Stimulated activated CD4-positive, alpha-beta T cell treated with anti-CD3 and anti-CD28 coated beads, Interleukin-15, amount 100 ng/mL, for 24 hours (primary cell): ENCODE results near the gene ZNF436.
A peak's percentile ranks its signal among the peaks of the same experiment; 100 is the strongest.

ENCODE experiments used
- DNase-seq: peaks from one replicate; pipeline ENCODE4 v3.0.0-alpha.2; 2020

Gene ZNF436

DNA sequence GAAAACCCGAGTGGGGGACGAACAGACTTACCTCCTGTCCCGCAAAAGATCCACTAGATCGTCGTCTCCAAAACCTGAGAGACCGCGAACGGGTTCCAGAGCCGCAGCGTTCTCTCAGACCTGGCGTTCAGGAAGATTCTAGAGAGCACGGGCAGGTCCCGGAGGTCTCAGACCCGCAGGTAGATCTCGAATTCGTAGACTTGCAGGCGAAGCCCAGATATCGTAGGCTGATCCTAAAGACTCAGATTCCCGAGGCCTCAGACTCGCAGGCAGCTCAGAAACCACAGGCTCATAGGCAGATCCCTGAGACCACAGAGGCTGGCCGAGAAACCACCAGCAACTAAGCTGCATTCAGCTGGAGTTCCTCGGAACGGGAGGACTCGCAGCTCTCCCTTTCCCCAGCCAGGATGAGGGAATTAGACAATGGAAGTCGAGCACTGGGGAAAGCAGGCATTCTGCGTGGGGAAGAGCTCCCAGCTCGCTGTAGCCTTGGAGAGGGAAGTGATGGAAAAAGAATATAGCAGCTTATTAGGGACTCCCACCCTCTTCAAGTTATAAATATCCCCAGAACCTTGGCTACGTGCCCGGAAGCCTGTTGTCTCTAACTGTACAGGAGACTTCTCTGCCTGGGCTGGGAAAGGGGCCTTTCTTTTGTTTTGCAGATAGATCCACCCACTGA is at the start of gene ZNF436:
TSS of gene ZNF436 (minus strand) at position 502 of the 679 bp plus-strand sequence. CDS start 1,831 bp downstream, outside the sequence.
- peak; percentile 53 for DNase-seq

DNA sequence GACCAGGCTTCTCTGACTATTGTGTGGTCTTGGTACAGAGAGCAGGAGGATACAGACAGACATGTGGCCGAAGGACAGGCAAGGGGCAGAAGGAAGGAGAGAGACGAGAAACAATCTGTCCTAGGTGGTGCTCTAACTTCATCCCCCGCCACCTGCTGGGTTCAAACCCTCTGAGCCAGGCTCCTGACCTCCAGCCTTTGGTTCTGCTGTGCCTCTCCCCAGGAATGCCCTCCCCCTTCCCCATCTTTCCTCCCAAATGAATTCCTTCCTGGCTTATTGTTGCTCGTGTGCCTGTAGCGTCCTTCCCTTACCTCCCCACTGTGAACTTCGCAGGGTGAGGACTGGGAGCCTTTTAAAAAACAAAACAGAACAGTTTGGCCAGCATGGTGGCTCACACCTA is 49.5 kb upstream of the ZNF436 start:
- no peak for DNase-seq

DNA sequence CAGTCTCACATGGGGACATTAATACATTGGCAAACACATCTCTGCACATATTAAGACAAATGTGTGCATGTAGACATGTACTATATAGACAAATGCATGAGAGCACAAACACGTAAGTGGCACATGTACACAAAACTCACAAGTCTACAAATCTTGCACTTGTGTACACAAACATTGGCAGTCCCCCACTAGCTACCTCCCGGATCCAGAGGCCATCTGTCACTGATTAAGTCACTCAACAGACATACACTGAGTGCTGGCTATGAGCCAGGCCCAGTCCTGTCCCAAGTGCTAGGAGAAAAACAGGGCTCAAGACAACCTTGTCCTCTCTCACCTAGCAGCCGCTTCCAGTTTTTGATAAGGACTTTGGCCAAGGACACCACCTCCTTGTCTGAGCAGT is 47.9 kb upstream of the ZNF436 start:
- DNase-seq: no peak

DNA sequence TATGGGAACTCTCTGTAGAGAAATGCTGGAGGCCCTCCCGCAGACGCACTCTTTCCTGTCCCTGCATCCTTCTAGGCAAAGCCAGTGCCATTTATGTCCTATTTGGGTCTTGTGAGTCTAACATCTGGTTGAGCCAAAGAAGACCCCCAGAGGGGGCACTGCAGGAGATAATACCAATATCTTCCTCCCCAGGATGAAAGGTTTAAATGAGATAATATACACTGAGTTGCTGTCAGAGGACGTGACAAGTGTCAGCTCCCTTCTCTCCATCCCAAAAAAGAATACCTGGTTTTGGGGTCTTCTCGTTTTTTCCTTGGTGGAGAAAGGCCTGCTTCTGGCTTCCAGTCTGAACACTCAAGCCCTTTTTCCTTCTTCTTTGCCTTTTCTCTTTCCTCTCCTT is 47.3 kb upstream of the ZNF436 start:
- DNase-seq: no peak

DNA sequence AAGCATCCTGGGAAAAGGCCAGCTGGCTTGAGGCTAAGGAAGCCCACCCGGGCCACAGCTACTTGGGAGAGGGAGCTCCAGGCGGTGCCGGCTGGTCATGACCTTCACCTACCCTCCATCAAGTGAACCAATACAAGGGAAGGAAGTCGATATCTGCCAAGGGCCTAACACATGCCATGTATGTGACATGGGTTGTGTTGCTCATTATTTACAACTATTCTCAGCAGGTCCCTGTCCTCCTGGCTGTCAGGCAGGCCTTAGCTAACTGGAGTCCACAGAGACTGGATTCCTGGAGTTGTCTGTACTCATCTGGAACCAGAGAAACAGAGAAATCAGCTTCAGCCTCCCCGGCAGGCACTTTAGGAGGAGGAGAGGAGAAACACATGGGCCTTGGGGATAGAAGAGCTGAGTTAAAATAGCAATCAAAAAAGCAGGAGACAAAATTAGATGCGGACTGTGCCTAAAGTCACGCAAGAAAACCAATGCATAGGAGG is 39.2 kb upstream of the ZNF436 start:
- DNase-seq: no peak

DNA sequence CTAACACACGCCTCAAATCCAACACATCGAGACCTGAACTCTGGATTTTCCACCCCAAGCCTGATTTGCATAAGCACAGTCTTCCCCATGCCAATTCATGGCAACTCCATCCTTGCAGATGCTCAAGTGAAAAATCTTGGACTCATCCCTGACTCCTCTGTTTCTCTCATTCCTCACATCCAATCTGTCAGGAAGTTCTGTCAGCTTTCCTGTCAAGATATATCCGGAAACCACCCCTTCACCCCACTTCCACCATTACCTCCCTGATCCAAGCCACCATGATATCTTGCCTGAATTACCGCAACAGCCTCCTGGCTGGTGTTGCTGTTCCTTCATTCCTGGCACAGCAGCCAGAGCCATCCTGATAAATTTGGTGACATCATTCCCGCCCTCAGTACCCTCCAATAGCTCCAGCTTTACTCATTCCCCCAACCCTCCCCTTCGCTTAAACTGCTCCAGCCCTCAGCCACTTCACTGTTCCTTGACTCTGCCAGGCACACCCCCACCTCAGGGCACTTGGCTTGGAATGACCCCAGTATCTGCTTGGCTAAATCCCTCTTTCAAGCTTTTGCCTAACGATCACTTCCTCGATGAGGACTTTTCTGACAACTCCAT is 37.5 kb upstream of the ZNF436 start:
- no peak for DNase-seq

DNA sequence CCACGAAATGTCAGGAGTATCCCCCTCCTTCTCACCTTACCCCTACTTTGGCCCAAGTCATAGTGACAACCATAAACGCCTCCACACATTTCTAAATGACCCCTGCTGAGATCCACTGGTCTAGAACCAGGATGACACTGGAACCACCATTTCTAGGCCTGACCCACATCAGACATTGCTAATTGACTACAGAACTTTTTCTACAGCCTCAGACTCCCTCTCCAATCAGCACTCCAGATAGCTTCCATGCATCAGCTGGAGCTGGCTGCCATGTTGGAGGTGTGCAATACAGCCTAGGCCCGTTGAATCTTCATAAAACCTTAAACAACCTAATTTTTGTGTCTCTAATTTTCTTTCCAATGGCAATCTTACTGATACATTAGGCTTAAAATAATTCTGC is 36.3 kb upstream of the ZNF436 start:
- no peak for DNase-seq

DNA sequence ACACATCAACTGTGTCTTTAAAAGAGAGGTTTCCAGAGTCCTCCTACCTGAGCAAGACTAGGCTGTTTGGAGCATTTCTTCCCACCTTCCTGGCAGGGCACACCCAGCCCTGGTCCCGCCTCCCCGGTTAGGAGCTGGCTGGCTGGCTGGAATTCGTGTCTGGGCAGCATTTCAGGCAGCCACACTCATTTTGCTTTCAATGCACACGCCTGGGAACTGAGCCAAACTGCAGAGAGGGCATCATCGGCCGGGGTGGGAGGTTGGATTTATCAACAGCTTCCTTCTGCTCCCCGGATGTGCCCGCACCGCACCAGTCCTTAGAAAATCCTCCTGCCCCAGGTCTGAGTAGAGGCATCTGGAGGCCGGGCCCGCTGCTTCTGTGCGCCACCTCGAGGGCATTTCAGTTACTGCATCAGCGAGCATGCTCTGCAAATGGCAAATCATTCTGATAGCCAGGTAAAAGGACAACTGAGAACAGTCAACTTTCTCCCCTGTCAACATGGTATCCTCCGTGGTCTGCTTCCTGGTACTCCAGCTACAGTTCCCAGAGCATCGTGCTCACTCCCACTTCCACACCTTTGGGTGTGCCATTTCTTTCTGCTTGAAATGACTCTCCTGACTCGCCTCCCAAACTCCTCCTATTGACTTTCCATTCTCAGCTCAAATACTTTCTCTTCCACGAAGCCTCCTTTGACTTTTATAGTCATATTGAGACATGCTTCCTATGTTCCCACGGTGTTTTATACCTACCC is 34.3 kb upstream of the ZNF436 start:
- peak; percentile 91 for DNase-seq

DNA sequence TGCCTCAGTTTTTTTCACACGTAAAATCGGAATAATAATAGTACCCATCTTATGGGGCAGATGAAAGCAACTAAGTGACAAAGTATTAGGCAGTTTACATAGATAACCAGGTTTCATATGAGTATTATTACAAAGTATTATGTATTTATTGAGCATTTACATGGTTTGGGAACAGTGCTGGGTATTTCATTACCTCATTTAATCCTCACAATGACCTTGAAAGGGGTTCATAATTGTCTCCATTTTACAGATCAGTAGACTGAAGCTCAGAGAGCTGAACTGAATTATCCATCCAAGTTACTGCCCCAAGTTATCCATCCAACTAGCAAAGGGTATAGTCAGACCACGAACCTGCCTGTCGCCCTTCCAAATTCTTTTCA is 33.7 kb upstream of the ZNF436 start:
- DNase-seq: no peak

DNA sequence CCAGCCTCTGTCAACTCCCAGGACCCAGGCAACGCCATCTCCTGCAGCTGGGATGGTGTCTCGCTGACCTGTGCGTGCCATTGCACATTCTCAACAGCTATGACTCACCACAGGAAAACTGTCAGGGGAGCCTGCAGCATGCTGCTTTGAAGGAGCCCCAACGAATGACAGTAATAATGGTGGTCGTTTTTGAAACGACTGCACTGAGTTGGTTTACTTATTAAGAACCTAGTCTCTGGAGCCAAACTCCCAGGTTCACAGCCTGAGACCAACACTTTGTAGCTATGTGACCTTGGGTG is 33.4 kb upstream of the ZNF436 start:
- no peak for DNase-seq

DNA sequence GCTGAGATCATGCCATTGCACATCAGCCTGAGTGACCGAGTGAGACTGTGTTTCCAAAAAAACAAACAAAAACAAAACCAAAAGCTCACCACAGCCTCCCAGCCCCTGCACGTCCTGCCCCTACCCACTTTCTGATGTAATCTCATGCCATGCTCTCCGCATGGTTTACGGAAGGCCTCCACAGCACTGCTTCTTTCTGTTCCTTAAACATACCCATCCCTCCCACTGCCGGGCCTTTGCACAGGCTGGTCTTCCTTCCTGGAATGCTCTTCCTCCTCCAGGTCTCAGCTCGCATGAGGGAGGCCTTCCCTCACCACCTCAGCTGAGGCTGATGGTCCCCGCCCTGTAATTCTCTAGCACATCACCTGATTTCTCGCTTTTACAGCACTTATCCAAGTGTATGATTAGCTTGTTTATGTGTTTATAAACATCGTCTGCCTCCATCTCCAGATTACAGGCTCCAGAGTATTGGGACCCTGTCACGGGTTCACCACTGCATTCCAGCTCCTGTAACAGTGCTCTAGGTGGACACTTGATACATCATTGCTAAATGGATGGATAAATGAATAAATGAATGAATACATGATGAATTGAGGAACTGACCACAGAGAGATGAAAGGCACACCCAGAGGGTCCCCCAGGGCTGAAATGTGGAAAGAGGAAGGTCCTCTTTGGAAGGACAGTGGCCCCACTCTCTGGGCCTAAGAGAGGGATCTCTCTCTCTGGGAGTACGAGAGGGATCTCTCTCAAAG is 32.8 kb upstream of the ZNF436 start:
- DNase-seq: no peak

DNA sequence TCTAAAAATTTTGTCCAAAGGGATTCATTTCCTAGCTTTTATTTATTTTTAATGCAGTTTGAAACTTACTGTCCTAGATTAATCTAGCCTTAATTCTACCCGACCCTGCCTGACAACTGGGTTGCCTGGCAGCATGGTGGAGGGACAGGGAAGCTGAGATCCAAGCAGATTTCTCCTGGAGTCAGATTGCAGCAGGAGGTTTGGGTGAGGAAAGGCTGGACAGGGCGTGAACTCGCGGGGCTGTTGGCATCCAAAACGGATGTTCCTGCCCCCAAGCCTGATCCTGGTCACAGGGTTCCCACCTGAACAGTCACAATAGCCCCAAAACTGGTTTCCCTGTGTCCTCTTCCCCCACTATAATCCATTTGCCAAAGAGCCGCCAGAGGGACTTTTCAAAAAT is 31.7 kb upstream of the ZNF436 start:
- DNase-seq: no peak

DNA sequence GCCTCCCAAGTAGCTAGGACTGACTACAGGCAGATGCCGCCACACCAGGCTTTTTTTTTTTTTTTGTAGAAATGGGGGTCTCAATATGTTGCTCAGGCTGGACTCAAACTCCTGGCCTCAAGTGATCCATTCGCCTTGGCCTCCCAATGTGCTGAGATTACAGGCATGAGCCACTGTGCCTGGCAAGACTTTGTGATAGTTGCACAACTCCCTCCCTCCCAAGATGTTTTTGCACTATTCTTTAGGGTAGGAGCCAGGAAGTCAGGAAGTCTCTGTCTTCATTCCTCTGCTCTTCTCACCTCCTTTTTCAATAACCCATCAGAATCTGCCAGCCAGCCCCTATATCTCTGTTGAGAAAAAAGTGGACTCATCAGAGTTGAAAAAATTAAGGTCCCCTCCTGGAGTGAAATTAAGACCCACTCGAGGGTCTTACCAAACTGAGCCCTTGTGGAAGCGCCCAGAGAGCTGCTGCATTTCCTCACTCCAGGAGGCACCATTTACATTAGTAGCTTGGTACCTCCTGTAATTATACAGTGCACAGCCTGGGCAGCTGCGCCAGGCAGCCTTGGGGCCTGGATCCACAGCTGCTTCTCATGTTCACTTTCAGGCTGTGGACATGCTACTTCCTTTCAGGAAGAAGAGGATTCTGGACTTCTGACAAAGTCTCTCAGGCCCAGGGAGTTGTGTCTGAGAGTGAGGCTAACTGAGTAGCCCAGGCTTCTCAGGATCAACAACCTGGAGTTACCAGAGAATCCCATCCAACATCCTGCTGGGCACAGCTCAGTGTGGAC is 30.9 kb upstream of the ZNF436 start:
- DNase-seq: no peak

DNA sequence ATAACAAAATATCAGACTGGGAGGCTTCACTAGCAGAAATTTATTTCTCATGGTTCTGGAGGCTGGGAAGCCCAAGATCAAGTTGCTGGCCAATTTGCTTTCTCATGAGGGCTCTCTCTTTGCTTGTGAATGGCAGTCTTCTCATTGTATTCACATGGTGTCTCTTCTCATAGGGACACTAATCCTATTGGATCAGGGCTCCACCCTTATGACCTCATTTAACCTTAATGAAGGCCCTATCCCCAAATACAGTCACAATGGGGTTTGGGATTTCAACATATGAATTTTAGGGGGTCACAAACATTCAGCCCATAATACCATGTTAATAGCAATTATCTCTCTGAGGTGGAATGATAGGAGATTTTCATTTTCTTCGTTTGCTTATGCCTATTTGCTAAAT is 29.6 kb upstream of the ZNF436 start:
- no peak for DNase-seq

DNA sequence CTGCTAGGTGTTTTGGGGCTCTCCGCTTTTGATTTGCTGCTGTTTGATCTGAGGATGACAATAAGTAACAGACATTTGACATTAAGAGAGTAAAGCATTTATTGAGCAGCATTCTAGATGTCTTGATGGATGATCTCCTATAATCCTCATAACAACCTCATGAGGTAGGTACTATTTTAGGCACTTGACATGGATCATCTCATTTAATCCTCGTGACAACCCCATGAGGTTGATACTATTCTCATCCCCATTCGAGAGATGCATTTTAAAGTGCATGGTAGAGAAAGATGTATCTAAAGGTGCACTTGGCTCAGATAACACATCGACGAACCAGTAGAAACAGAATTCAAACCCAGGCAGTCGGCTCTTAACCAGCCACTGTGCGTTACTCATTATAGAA is 28.3 kb upstream of the ZNF436 start:
- DNase-seq: no peak

DNA sequence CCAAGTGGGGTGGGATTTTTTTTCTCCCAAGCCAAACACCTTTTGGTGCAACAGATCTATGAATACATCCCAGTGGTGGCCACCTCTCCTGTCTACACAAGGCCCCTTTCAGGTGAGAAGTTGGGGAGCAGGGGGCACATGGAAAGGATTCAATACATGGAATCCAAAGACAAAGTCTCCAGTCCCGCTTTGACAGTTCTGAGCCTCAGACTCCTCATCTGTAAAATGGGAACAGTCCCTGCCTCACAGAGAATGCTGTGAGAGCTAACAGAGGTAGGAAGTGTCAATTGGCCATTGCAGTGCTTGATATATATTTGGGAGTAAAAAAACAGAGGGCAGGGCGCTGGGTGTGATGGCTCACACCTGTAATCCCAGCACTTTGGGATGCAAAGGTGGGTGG is 26.7 kb upstream of the ZNF436 start:
- DNase-seq: no peak

DNA sequence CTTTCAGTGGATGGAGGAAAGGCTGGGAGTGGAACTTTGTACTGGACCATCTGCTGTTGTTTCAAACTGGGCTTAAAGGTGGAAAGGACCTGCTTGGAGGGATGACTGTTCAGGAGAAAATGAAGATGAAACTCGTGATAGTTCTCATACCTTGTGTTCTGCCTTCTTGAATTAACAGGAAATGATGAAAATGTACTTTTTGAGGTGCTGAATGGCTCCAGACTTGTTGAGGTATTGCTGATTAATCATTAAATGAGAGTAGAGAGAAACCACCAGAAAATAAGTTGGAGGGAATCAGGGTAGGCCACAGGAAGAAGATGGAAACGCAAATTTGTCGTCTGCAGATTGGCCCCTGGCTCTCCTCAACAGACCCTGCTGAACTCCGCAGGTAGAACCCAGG is 26.2 kb upstream of the ZNF436 start:
- DNase-seq: no peak

DNA sequence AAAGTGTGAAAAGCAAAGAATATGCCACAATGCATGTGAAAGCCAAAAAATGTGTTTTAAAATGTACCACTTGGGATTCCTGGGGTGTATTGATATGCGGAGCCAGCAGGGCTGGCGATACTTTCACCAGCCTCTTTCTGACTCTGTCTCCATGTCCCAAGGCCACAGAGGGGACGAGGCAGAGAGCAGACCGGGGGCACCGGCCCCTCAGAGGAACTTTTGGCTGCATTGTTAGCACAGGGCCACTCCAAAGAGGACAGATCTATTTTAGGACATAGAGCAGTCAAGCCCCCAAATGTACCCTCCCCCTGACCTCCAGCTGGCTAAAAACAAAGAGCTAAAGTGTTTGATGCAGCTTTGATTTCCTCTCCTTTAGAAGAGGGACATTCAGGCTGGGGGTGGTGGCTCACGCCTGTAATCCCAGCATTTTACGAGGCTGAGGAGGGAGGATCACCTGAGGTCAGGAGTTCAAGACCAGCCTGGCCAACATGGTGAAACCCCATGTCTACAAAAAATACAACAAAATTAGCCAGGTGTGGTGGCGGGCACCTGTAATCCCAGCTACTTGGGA is 25.6 kb upstream of the ZNF436 start:
- no peak for DNase-seq

DNA sequence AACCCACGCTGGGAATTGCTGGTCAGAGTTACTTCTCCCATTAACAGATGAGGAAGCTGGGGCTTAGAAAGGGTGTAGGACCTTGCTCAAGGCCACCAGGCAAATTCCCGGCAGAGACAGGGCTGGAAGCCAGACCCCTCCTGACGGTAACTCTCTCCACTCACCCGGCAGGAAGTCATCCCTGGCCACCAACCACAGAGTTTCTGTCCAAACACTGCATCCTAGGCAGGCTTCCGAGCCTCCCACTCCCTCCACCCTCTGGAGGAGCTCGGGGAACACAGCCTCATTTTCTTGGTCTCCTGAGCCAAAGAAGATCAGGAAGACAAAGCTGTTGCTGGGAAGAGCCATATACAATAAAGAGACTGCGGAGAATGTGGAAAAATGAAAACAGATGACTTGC is 25.0 kb upstream of the ZNF436 start:
- no peak for DNase-seq

DNA sequence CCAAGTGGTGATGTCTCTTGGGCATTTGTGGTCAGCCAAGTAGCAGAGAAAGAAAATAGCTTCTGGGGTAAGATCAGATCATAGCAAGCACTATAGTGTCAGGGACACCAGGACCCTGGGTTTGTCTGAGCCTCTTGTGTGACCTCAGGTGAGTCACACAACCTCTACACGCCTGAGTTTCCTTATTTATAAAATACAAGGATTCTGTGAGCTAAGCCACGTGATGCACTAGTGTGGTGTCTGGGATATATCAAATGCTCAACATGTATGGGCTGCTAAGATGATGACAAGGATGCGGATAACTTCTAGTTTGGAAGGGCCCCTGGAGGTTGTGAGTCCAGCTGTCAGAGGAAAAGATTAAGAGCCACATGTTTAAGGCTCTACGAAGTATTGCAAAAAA is 24.5 kb upstream of the ZNF436 start:
- no peak for DNase-seq

DNA sequence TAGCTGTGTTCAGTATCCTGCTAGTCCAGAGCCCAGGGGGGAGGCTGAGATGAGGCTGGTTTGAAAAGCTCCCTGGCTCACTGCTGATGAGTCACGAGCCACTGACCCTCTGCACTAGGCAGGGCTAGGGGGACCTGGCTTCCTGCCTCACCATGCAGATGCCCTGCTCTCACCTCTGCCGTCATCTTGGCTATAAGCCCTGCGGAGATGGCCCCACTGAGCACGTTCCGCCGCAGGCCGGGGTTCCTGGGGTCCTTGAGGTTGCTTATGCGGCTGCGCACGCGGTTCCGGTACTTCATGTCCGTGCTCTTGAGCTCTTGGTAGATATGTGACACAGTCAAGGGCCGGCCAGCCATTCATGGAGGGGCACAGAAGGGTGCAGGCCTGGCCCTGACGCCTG is 24.1 kb upstream of the ZNF436 start:
- DNase-seq: no peak

DNA sequence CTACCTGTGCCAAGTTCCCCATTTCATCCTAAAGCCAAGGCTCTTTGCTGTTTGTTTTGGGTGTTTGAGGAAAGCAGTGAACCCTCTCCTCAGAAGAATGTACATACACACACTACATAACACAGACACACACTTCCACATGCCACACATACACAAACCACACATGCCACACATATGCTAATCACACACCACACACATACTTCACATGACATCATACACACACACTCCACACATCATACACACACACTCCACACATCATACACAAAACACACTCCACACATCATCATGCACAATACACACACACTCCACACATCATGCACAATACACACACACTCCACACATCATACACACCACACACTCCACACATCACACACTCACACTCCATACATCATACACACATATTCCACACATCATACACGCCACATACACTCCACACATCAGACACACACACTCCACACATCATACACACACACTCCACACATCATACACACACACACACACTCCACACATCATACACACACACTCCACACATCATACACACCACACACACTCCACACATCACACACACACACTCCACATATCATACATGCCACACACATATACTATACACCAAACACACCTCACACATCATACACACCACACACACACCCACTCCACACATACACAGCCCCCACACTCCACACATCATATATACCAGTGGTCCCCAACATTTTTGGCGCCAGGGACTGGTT is 22.7 kb upstream of the ZNF436 start:
- no peak for DNase-seq
